Endothelial cell of umbilical vein (primary cell): ENCODE results near the gene MST1. TPM values are rescaled to one million over a fixed set of nuclear protein-coding genes. Genes with fewer than 3 reads are reported as not detected.

Experiments
- BruUV-seq: library from RNA; stranded (reverse); fragments of 400-500 nt; replicated peaks from 2 replicates; lab custom pipeline; 2021; lab: Mats Ljungman, UMichigan
- CTCF ChIA-PET: fragments of 300-600, 350-600 bp; sonication (Branson Sonifier 250); formaldehyde crosslinking; loops from one replicate; lab custom pipeline; 2021; ENCODE audit warnings: antibody characterized with exemption, inconsistent platforms; lab: Charles Lee
- POLR2A ChIA-PET: fragments of 300-600, 350-600 bp; sonication (Branson Sonifier 250); formaldehyde crosslinking; loops from one replicate; lab custom pipeline; 2021; ENCODE audit warnings: antibody characterized with exemption, inconsistent platforms; lab: Charles Lee
- DNase-seq: peaks from one replicate; pipeline ENCODE4 v3.0.0-alpha.2; 2011; ENCODE audit warnings: low read depth, low spot score
- FAIRE-seq: peaks from 2 replicates; lab custom pipeline; 2011; peaks lifted over from hg19 to GRCh38; lab: Jason Lieb, UNC
- H2AFZ ChIP-seq: 2 replicates; pipeline ENCODE4 v1.6.0; 2012; ENCODE audit warnings: low read depth, low read length, control low read depth, inconsistent platforms
- H3K27ac ChIP-seq: 2 replicates; pipeline ENCODE4 v1.5.1; 2011; ENCODE audit warnings: low read depth, mild to moderate bottlenecking, control low read depth, low read length, moderate library complexity; ENCODE audit not compliant: insufficient read depth
- H3K27me3 ChIP-seq, 2 experiments: 2 replicates each; pipeline versions ENCODE4 v1.6.0 to v1.6.1; 2011; ENCODE audit warnings: low read length in 2 of 2, mixed read lengths in 1 of 2; ENCODE audit not compliant: control insufficient read depth in 2 of 2, insufficient read depth in 2 of 2
- H3K36me3 ChIP-seq, 2 experiments: 2 replicates in 1 of 2; 3 replicates in 1 of 2; pipeline ENCODE4 v1.5.1; 2011; ENCODE audit warnings: low read length in 2 of 2, mild to moderate bottlenecking in 1 of 2, moderate library complexity in 1 of 2; ENCODE audit not compliant: control insufficient read depth in 2 of 2, insufficient read depth in 2 of 2; ENCODE audit errors: extremely low read depth in 1 of 2
- H3K4me1 ChIP-seq: 3 replicates; pipeline ENCODE4 v1.5.1; 2011; ENCODE audit warnings: mild to moderate bottlenecking, low read length; ENCODE audit not compliant: control insufficient read depth, insufficient read depth; ENCODE audit errors: extremely low read depth
- H3K4me2 ChIP-seq: 2 replicates; pipeline ENCODE4 v1.6.1; 2011; ENCODE audit warnings: low read length, control low read depth, mixed read lengths; ENCODE audit not compliant: insufficient read depth
- H3K4me3 ChIP-seq, 3 experiments: fragments of 200-600 bp in 1 of 3; sonication (generic), shearing (Covaris generic) in 1 of 3; replicated peaks in 1 of 3; 2 replicates each; pipeline ENCODE4 v1.5.1; 2011 to 2016; ENCODE audit warnings: control low read depth in 3 of 3, low read length in 3 of 3, mild to moderate bottlenecking in 2 of 3, inconsistent platforms in 1 of 3, low read depth in 1 of 3, moderate library complexity in 1 of 3; ENCODE audit not compliant: insufficient read depth in 1 of 3
- H3K79me2 ChIP-seq: 2 replicates; pipeline ENCODE4 v1.6.0; 2012; ENCODE audit warnings: low read length, inconsistent platforms; ENCODE audit not compliant: control insufficient read depth, insufficient read depth
- H3K9ac ChIP-seq: replicated peaks from 2 replicates; pipeline ENCODE3; 2011; ENCODE audit warnings: low read length, control low read depth; ENCODE audit not compliant: insufficient read depth; ENCODE audit errors: extremely low read depth
- H3K9me1 ChIP-seq: replicated peaks from 3 replicates; pipeline ENCODE4 v1.6.0; 2011; ENCODE audit warnings: mild to moderate bottlenecking, low read length; ENCODE audit not compliant: control insufficient read depth, insufficient read depth; ENCODE audit errors: extremely low read depth
- H3K9me3 ChIP-seq: replicated peaks from 2 replicates; pipeline ENCODE4 v1.5.1; 2012; ENCODE audit warnings: low read length, inconsistent platforms; ENCODE audit not compliant: control insufficient read depth, insufficient read depth
- H4K20me1 ChIP-seq: replicated peaks from 2 replicates; pipeline ENCODE3; 2011; ENCODE audit warnings: mild to moderate bottlenecking, low read length; ENCODE audit not compliant: control insufficient read depth, insufficient read depth; ENCODE audit errors: extremely low read depth
- CTCF ChIP-seq, 2 donors: IDR thresholded peaks; 1 replicate in 1 of 2; 2 replicates in 1 of 2; pipeline ENCODE4 v1.5.1; 2011; ENCODE audit warnings: low read length in 2 of 2, mild to moderate bottlenecking in 2 of 2, moderate library complexity in 2 of 2, control low read depth in 1 of 2, inconsistent platforms in 1 of 2, low read depth in 1 of 2; ENCODE audit not compliant: insufficient read depth in 1 of 2; ENCODE audit errors: extremely low read depth in 1 of 2
- FOS ChIP-seq: IDR thresholded peaks from 2 replicates; pipeline ENCODE4 v1.6.1; 2011; ENCODE audit warnings: mild to moderate bottlenecking, low read length, moderate library complexity, borderline replicate concordance; ENCODE audit not compliant: insufficient read depth
- GATA2 ChIP-seq: IDR thresholded peaks from 2 replicates; pipeline ENCODE4 v1.7.0; 2011; ENCODE audit warnings: low read depth, mild to moderate bottlenecking, moderate library complexity, mixed read lengths, low read length; ENCODE audit not compliant: insufficient read length, insufficient read depth
- MAX ChIP-seq: IDR thresholded peaks from 2 replicates; pipeline ENCODE4 v1.6.1; 2011; ENCODE audit not compliant: insufficient read depth, insufficient read length
- MYC ChIP-seq: IDR thresholded peaks from one replicate; pipeline ENCODE4 v1.6.1; 2011; ENCODE audit warnings: mild to moderate bottlenecking, low read depth, low read length
- dilution Hi-C: fragments of 300-500 bp; cut with MboI; formaldehyde crosslinking; loops from one replicate; pipeline ENCODE4 v1.15.0; 2019; ENCODE audit warnings: low sequenced_read_pairs; ENCODE audit not compliant: extremely low pct_ligation_motif_present
- intact Hi-C: fragments of 100-400 bp; cut with micrococcal nuclease; formaldehyde crosslinking; loops from one replicate; pipeline ENCODE4 v1.10.0; 2022
- polyA plus RNA-seq, 4 experiments: library from polyadenylated mRNA; depleted of rRNA in 3 of 4; stranded (reverse) in 3 of 4; unstranded in 1 of 4; fragments of >200 nt; gene quantifications; 2 replicates each; pipeline versions ENCODE4 v1.2.1 to v1.2.3, GENCODE V29; 2011 to 2012; ENCODE audit warnings: missing spikeins in 1 of 4
- total RNA-seq: library from RNA; stranded (reverse); gene quantifications from 2 replicates; pipeline ENCODE4 v1.2.3, GENCODE V29; 2021

Gene MST1
- total and polyA plus RNA-seq, 2 donors (not counting 3 experiments of a cell fraction or from before 2014, with no cell fraction given): 6.1 to 17.5 TPM

- Histone ChIP-seq H3K79me2 (no peaks in the 10 kb centered on the region), H3K36me3 (no peaks in the 10 kb centered on the region), H3K9me1 (no peaks in the 10 kb centered on the region), H3K4me1 (no peaks in the 10 kb centered on the region), H2AFZ (no peak overlapping the region), H3K27ac (no peak overlapping the region), H3K9me3 (no peaks in the 10 kb centered on the region), H3K4me3 (no peak overlapping the region), H4K20me1 (no peaks in the 10 kb centered on the region), H3K27me3 (no peaks in the 10 kb centered on the region), H3K9ac (no peak overlapping the region), H3K4me2 (no peak overlapping the region)
- FAIRE-seq (no peak), DNase-seq (no peak)
- intact Hi-C loops (no loop called here), dilution Hi-C loops (no loop called here)
- ChIA-PET POLR2A (no interaction called here), CTCF (no interaction called here)
- no peak for TF ChIP-seq CTCF (IDR thresholded peaks at IDR 0.05; ENCODE audit: extremely low read depth in 1 of 2, insufficient read depth in 1 of 2, low read depth in 1 of 2, low read length in 2 of 2)
- no peak for TF ChIP-seq MAX
- BruUV-seq: no TSS peak
Observed at GRCh38 chr3:49647741-49648140, 41.5 kb downstream of the MST1 start.

GRCh38 chr3:49646236-49646635, 43.0 kb downstream of the MST1 start:
- Histone ChIP-seq H3K27me3 (no peaks in the 10 kb centered on the region), H3K4me3 (no peak overlapping the region), H3K79me2 (no peaks in the 10 kb centered on the region), H3K9ac (no peak overlapping the region), H4K20me1 (no peaks in the 10 kb centered on the region), H3K27ac (no peak overlapping the region), H3K9me3 (no peaks in the 10 kb centered on the region), H3K4me2 (no peak overlapping the region), H2AFZ (no peak overlapping the region), H3K36me3 (no peaks in the 10 kb centered on the region), H3K4me1 (no peaks in the 10 kb centered on the region), H3K9me1 (no peaks in the 10 kb centered on the region)
- FAIRE-seq (no peak), DNase-seq (no peak)
- CTCF ChIA-PET: interaction anchor here (0.6 kb wide), 1 partner anchor 148 kb away, joined by 3 read pairs; no protein-coding TSS in a partner anchor
- POLR2A ChIA-PET: no interaction called here
- dilution Hi-C loops: no loop called here
- TF ChIP-seq MYC (no peak), FOS (no peak), MAX (no peak), GATA2 (no peak)
- no TSS peak for BruUV-seq
- intact Hi-C loops: no loop called here
